Measurements from ENCODE around the gene TREML4.

- TF ChIP-seq CTCF (IDR thresholded peaks at IDR 0.05; ENCODE audit: poor library complexity) (no peak), EZH2 (IDR thresholded peaks at IDR 0.05; ENCODE audit: borderline replicate concordance) (no peak), EZH2phosphoT487 (IDR thresholded peaks at IDR 0.05; ENCODE audit: low read depth, severe bottlenecking, unreplicated experiment) (no peak)
Measured at GRCh38 chr6:41274256-41274655, 46.1 kb downstream of the TREML4 start.
